Mucosa of stomach (tissue), 1 donor: ENCODE data around the gene PCSK9.

Experiments used
- H3K27me3 ChIP-seq: one replicate; pipeline ENCODE4 v1.7.0; 2013; ENCODE audit warnings: mild to moderate bottlenecking, low read length; ENCODE audit not compliant: control insufficient read depth, insufficient read depth
- H3K36me3 ChIP-seq: one replicate; pipeline ENCODE4 v1.7.0; 2013; ENCODE audit warnings: low read length; ENCODE audit not compliant: control insufficient read depth, insufficient read depth
- H3K4me1 ChIP-seq: one replicate; pipeline ENCODE4 v1.7.0; 2013; ENCODE audit warnings: mild to moderate bottlenecking, low read length; ENCODE audit not compliant: control insufficient read depth, insufficient read depth
- H3K4me3 ChIP-seq: one replicate; pipeline ENCODE4 v1.7.0; 2013; ENCODE audit warnings: low read length
- H3K9ac ChIP-seq: one replicate; pipeline ENCODE4 v1.7.0; 2013; ENCODE audit warnings: mild to moderate bottlenecking, low read length, moderate library complexity
- H3K9me3 ChIP-seq: one replicate; pipeline ENCODE4 v1.7.0; 2013; ENCODE audit warnings: mild to moderate bottlenecking, low read length, moderate library complexity; ENCODE audit not compliant: control insufficient read depth
- donor health status: Pancreatic carcinoma.

PCSK9 gene

GRCh38 chr1:54998100-54998499 is 41.2 kb upstream of the PCSK9 start:
- Histone ChIP-seq H3K36me3 (no peaks in the 10 kb centered on the region), H3K9me3 (no peaks in the 10 kb centered on the region), H3K27me3 (peaks cover 43% of the 10 kb centered on the region), H3K4me1 (peaks cover 7% of the 10 kb centered on the region), H3K9ac (no peak overlapping the region), H3K4me3 (no peak overlapping the region)

- Histone ChIP-seq H3K36me3 (no peaks in the 10 kb centered on the region), H3K4me3 (no peak within 1 kb of the TSS), H3K4me1 (peaks cover 7% of the 10 kb centered on the region), H3K9ac (no peak within 1 kb of the TSS), H3K27me3 (peaks cover 43% of the 10 kb centered on the region), H3K9me3 (no peaks in the 10 kb centered on the region)
These were observed 40.7 kb upstream of the PCSK9 start, which contains the start of gene BSND for GRCh38 chr1:54998677-54999076. Gene BSND (plus strand): TSS chr1:54998933. CDS start chr1:54999187, 254 bp downstream.

- no peak overlapping the region for H3K9ac ChIP-seq
- peaks cover 7% of the 10 kb centered on the region for H3K4me1 ChIP-seq
- H3K4me3 ChIP-seq: no peak overlapping the region
- H3K9me3 ChIP-seq: no peaks in the 10 kb centered on the region
- H3K27me3 ChIP-seq: peaks cover 36% of the 10 kb centered on the region
- H3K36me3 ChIP-seq: no peaks in the 10 kb centered on the region
These were observed 39.0 kb upstream of the PCSK9 start for GRCh38 chr1:55000110-55001085.

DNA sequence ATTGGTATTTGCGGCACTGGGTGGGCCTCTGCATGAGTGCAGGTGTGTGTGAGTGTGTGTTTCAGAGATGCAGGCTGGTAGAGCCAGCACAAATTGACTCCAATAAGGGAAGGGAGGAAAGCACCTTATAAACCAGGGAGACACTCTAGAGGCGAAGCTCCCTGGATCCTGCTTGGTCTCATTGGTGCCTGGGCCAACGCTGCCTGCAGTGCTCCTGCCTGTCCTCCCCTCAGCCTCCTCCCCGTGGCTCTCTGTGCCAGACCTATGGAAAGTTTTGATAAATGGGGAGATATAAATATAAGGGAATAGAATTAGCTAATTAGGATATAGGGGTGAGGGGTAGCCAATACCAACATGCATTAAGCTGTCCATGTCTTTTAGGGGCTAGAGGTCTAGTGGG is 38.0 kb upstream of the PCSK9 start:
- H3K36me3 ChIP-seq: no peaks in the 10 kb centered on the region
- no peaks in the 10 kb centered on the region for H3K9me3 ChIP-seq
- peaks cover 5% of the 10 kb centered on the region for H3K4me1 ChIP-seq
- no peak overlapping the region for H3K9ac ChIP-seq
- H3K4me3 ChIP-seq: no peak overlapping the region
- H3K27me3 ChIP-seq: peaks cover 28% of the 10 kb centered on the region

DNA sequence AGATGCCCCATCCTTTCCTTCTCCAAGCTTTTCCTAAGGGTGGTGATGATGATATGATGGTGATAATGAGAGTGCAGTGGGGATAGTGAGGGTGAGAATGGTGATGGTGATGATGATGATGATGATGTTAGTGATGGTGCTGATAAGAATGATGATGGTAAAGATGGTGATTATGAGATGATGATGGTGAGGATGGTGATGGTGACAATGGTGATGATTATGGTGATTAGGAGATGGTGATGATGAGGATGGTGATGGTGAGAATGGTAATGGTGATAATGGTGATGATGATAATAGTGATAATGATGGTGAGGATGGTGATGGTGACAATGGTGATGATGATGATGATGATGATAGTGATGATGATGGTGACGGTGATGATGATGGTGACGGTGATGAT is 36.7 kb upstream of the PCSK9 start:
- H3K9me3 ChIP-seq: no peaks in the 10 kb centered on the region
- peaks cover 15% of the 10 kb centered on the region for H3K27me3 ChIP-seq
- H3K36me3 ChIP-seq: no peaks in the 10 kb centered on the region
- H3K9ac ChIP-seq: no peak overlapping the region
- H3K4me1 ChIP-seq: no peaks in the 10 kb centered on the region
- H3K4me3 ChIP-seq: no peak overlapping the region

- no peaks in the 10 kb centered on the region for H3K36me3 ChIP-seq
- peaks cover 8% of the 10 kb centered on the region for H3K27me3 ChIP-seq
- no peaks in the 10 kb centered on the region for H3K9me3 ChIP-seq
- H3K4me1 ChIP-seq: no peaks in the 10 kb centered on the region
- no peak overlapping the region for H3K9ac ChIP-seq
- no peak overlapping the region for H3K4me3 ChIP-seq
These were observed 33.8 kb upstream of the PCSK9 start for GRCh38 chr1:55005351-55006140.

DNA sequence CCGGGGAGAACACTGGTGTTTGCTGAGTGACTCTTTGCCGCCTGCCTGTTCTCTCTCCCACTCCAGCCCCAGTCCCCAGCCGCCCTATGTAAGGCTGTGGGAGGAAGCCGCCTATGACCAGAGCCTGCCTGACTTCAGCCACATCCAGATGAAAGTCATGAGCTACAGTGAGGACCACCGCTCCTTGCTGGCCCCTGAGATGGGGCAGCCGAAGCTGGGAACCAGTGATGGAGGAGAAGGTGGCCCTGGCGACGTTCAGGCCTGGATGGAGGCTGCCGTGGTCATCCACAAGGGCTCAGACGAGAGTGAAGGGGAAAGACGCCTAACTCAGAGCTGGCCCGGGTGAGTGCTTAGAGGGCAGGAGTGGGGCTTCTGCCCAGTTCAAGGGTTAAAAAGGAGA is 32.4 kb upstream of the PCSK9 start:
- H3K4me3 ChIP-seq: no peak overlapping the region
- H3K9ac ChIP-seq: no peak overlapping the region
- H3K27me3 ChIP-seq: peaks cover 4% of the 10 kb centered on the region
- H3K4me1 ChIP-seq: no peaks in the 10 kb centered on the region
- H3K36me3 ChIP-seq: no peaks in the 10 kb centered on the region
- H3K9me3 ChIP-seq: no peaks in the 10 kb centered on the region

- H3K36me3 ChIP-seq: no peaks in the 10 kb centered on the region
- no peak overlapping the region for H3K9ac ChIP-seq
- no peaks in the 10 kb centered on the region for H3K4me1 ChIP-seq
- no peak overlapping the region for H3K4me3 ChIP-seq
- peaks cover 7% of the 10 kb centered on the region for H3K27me3 ChIP-seq
- H3K9me3 ChIP-seq: no peaks in the 10 kb centered on the region
These were observed 31.7 kb upstream of the PCSK9 start for GRCh38 chr1:55007625-55008024.

- Histone ChIP-seq H3K27me3 (peaks cover 11% of the 10 kb centered on the region), H3K4me3 (no peak overlapping the region), H3K4me1 (no peaks in the 10 kb centered on the region), H3K9me3 (no peaks in the 10 kb centered on the region), H3K9ac (no peak overlapping the region), H3K36me3 (no peaks in the 10 kb centered on the region)
These were observed 29.0 kb upstream of the PCSK9 start for GRCh38 chr1:55010194-55010886.

- Histone ChIP-seq H3K9ac (no peak overlapping the region), H3K27me3 (peaks cover 16% of the 10 kb centered on the region), H3K36me3 (no peaks in the 10 kb centered on the region), H3K9me3 (no peaks in the 10 kb centered on the region), H3K4me1 (no peaks in the 10 kb centered on the region), H3K4me3 (no peak overlapping the region)
These were observed 28.5 kb upstream of the PCSK9 start for GRCh38 chr1:55010887-55011217.

DNA sequence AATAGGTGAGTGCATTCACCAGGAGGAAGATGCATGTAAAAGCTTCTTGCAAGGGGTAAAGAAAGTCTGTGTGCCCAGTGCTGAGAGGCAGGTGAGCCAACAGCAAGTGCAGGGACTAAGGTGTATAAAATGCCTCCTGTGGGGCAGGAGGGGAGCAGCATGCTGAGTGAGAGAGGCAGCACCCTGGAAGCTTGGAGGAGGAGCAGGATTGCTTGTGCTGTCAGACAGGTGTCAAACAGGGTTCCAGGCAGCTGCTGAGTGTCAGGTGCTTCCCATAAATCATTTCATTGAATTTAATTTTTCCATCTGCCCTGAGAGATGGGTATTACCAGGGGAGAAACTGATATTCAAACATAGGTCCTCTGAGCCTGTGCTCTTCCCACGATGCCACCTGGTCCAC is 26.7 kb upstream of the PCSK9 start:
- no peaks in the 10 kb centered on the region for H3K4me1 ChIP-seq
- H3K36me3 ChIP-seq: no peaks in the 10 kb centered on the region
- H3K9me3 ChIP-seq: no peaks in the 10 kb centered on the region
- H3K9ac ChIP-seq: no peak overlapping the region
- H3K27me3 ChIP-seq: peaks cover 18% of the 10 kb centered on the region
- H3K4me3 ChIP-seq: no peak overlapping the region

DNA sequence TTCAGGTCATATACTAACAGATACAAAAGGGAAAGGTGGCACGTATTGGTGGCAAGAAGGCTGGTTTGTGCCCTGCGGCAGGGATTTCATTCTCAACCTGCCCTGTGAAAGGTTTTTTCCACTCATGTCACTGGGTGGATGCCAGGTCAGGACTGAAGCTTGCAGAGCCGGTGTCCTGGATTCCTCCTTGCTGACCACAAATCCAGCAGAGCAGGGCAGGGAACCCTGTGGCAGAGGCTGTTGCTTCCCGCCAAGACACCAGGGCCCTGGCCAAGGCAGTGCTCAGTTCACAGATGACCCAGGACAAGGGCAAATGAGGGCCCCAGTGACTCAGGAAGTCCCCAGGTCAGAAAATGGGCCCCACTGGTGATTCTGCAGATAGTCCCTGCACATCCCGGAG is 24.2 kb upstream of the PCSK9 start:
- no peaks in the 10 kb centered on the region for H3K9me3 ChIP-seq
- H3K4me3 ChIP-seq: no peak overlapping the region
- peaks cover 22% of the 10 kb centered on the region for H3K27me3 ChIP-seq
- H3K36me3 ChIP-seq: no peaks in the 10 kb centered on the region
- no peak overlapping the region for H3K9ac ChIP-seq
- no peaks in the 10 kb centered on the region for H3K4me1 ChIP-seq
